Endodermal cell (in vitro differentiated cells): ENCODE results near the gene ROS1. TPM values are rescaled to one million over a fixed set of nuclear protein-coding genes. Genes with fewer than 3 reads are reported as not detected.

Experiments
- DNase-seq: peaks from one replicate; pipeline ENCODE4 v3.0.0-alpha.2; 2017
- H3K27ac ChIP-seq: 2 replicates; pipeline ENCODE4 v1.5.1; 2013; ENCODE audit warnings: mild to moderate bottlenecking, low read depth, low read length, moderate library complexity
- H3K27me3 ChIP-seq: 2 replicates; pipeline ENCODE4 v1.6.1; 2013; ENCODE audit warnings: mild to moderate bottlenecking, low read length, moderate library complexity; ENCODE audit not compliant: insufficient read depth, control insufficient read depth, poor library complexity, severe bottlenecking
- H3K36me3 ChIP-seq: 2 replicates; pipeline ENCODE4 v1.7.0; 2013; ENCODE audit warnings: mild to moderate bottlenecking, low read length, moderate library complexity; ENCODE audit not compliant: control insufficient read depth, insufficient read depth
- H3K4me1 ChIP-seq: one replicate; pipeline ENCODE4 v1.7.0; 2013; ENCODE audit warnings: low read length; ENCODE audit not compliant: control insufficient read depth, insufficient read depth
- H3K4me3 ChIP-seq: 2 replicates; pipeline ENCODE4 v1.5.1; 2013; ENCODE audit warnings: mild to moderate bottlenecking, low read length, moderate library complexity
- H3K9ac ChIP-seq: 2 replicates; pipeline ENCODE4 v1.6.1; 2013; ENCODE audit warnings: mild to moderate bottlenecking, low read length, moderate library complexity; ENCODE audit not compliant: poor library complexity, severe bottlenecking; ENCODE audit errors: extremely low read depth
- H3K9me3 ChIP-seq: 2 replicates; pipeline ENCODE4 v1.6.1; 2013; ENCODE audit warnings: mild to moderate bottlenecking, low read length, moderate library complexity; ENCODE audit not compliant: control insufficient read depth
- H3K27ac Mint-ChIP-seq: 2 replicates; pipeline ENCODE4 v1.8.0; 2020; ENCODE audit warnings: mixed read lengths
- H3K27me3 Mint-ChIP-seq: 2 replicates; pipeline ENCODE4 v1.8.0; 2021; ENCODE audit warnings: mild to moderate bottlenecking, mixed read lengths; ENCODE audit not compliant: insufficient read depth
- H3K36me3 Mint-ChIP-seq: 2 replicates; pipeline ENCODE4 v1.8.0; 2020; ENCODE audit warnings: low read depth, mixed read lengths
- H3K4me1 Mint-ChIP-seq: 2 replicates; pipeline ENCODE4 v1.8.0; 2020; ENCODE audit warnings: mixed read lengths
- H3K4me3 Mint-ChIP-seq: 2 replicates; pipeline ENCODE4 v1.8.0; 2020; ENCODE audit warnings: mild to moderate bottlenecking, moderate library complexity, mixed read lengths
- H3K9me3 Mint-ChIP-seq: 2 replicates; pipeline ENCODE4 v1.8.0; 2020; ENCODE audit warnings: mild to moderate bottlenecking, mixed read lengths
- WGBS, 2 experiments: methylation state at CpG; one replicate each; pipeline versions ENCODE4 v1.1.5 to v1.1.7; 2013; ENCODE audit warnings: missing lambda C conversion rate in 2 of 2, mixed read lengths in 1 of 2; ENCODE audit not compliant: insufficient coverage in 1 of 2, insufficient read length in 1 of 2; 5-methylcytosine and 5-hydroxymethylcytosine counted together
- total RNA-seq, 2 donors: library from RNA; stranded (reverse); fragmentation: NEBNext Ultra II Directional in 1 of 2; extraction: Animal tissue kit (Norgen Biotek cat#: 25700) in 1 of 2; gene quantifications; 2 replicates in 1 of 2; 3 replicates in 1 of 2; pipeline ENCODE4 v1.2.1, GENCODE V29; 2021
- TF ChIP-seq, protein P1 (sequence below): fragments of 200-600 bp; sonication (generic); conservative IDR thresholded peaks from 2 replicates; pipeline ENCODE4 v1.5.0; 2021; ENCODE audit warnings: antibody characterized with exemption, mild to moderate bottlenecking

ROS1 gene
- total RNA-seq, 2 donors from 2014 or later, result not detected

DNA sequence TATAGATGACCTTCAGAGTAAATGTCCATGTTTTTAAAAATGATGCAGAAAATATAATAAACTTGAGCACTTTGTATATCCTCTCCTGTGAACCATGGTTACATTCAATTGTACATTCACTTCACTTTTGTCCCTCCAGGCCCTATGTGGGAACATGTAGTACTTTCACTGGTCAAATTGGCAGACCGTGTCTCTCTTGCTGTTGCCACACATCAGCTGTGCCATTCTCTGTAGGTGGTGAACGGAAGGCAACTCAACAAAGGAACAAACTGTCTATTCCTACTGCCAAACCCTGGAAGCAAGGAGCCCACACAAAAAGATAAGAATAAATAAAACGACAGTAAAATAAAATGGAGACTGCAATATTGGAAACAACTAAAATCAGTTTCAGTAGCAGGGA, 2.0 kb downstream of the ROS1 start:
- Histone ChIP-seq H3K4me3 (no peak overlapping the region), H3K27me3 (no peaks in the 10 kb centered on the region), H3K9ac (no peak overlapping the region), H3K4me1 (no peaks in the 10 kb centered on the region), H3K9me3 (no peaks in the 10 kb centered on the region), H3K27ac (no peak overlapping the region), H3K36me3 (no peaks in the 10 kb centered on the region)
- H3K36me3 Mint-ChIP-seq, result no peaks in the 10 kb centered on the region
- H3K27me3 Mint-ChIP-seq, result peaks cover 4% of the 10 kb centered on the region
- TF ChIP-seq, protein P1, sequence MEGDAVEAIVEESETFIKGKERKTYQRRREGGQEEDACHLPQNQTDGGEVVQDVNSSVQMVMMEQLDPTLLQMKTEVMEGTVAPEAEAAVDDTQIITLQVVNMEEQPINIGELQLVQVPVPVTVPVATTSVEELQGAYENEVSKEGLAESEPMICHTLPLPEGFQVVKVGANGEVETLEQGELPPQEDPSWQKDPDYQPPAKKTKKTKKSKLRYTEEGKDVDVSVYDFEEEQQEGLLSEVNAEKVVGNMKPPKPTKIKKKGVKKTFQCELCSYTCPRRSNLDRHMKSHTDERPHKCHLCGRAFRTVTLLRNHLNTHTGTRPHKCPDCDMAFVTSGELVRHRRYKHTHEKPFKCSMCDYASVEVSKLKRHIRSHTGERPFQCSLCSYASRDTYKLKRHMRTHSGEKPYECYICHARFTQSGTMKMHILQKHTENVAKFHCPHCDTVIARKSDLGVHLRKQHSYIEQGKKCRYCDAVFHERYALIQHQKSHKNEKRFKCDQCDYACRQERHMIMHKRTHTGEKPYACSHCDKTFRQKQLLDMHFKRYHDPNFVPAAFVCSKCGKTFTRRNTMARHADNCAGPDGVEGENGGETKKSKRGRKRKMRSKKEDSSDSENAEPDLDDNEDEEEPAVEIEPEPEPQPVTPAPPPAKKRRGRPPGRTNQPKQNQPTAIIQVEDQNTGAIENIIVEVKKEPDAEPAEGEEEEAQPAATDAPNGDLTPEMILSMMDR, result no peak
- WGBS, 2 experiments, result 83 to 89% methylated on average over 2 to 3 of the region's 3 CpGs
- H3K9me3 Mint-ChIP-seq, result no peaks in the 10 kb centered on the region
- H3K4me3 Mint-ChIP-seq, result no peak overlapping the region
- no peaks in the 10 kb centered on the region for H3K4me1 Mint-ChIP-seq
- no peak overlapping the region for H3K27ac Mint-ChIP-seq
- no peak for DNase-seq

DNA sequence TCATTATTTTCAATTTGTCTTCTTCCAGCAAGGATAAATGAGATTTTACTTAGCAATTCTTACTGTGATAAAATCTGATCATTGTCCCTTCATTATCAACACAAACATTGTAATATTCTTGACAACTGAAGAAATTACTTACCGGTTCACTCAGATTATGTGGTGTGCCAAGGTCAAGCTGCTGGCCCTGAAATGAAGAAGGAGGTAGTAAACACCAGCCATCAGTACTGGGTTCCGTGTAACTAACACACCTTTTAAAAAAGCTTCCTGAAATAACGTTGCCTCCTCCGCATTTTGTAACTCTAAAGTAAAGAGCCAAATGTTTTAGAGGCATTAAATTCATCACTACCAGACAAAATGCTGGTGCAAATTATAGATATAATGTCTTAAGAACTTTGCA, 7.4 kb downstream of the ROS1 start:
- no peak overlapping the region for H3K9ac ChIP-seq
- Mint-ChIP-seq H3K27me3 (no peaks in the 10 kb centered on the region), H3K4me1 (no peaks in the 10 kb centered on the region), H3K9me3 (no peaks in the 10 kb centered on the region), H3K36me3 (no peaks in the 10 kb centered on the region), H3K4me3 (no peak overlapping the region), H3K27ac (no peak overlapping the region)
- H3K4me3 ChIP-seq, result no peak overlapping the region
- no peak for DNase-seq
- H3K36me3 ChIP-seq, result no peaks in the 10 kb centered on the region
- H3K27ac ChIP-seq, result no peak overlapping the region
- 86 to 90% methylated on average over 1 to 4 of the region's 4 CpGs for WGBS, 2 experiments
- no peaks in the 10 kb centered on the region for H3K27me3 ChIP-seq
- H3K4me1 ChIP-seq, result no peaks in the 10 kb centered on the region
- no peaks in the 10 kb centered on the region for H3K9me3 ChIP-seq
- TF ChIP-seq, protein P1, result no peak

DNA sequence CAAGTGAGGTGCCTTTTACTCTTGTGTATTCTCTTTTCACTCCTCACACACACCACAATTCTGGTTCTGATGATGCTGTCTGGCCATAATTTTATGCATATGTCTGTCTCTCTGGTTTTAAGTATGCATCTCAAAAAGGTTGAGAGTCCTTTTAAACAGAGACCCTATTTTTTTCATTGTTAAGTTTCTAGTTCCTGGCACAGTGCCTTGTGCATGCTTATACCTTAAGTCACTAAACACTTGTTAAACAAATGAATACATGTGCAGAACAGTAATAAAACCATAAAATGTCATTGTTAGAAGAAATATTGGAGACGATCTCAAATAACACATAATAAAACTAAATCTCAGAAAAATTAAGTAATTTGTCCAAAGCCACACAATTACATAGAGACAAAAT, 7.9 kb downstream of the ROS1 start:
- 94 to 100% methylated on average over 1 of the region's 1 CpG for WGBS, 2 experiments
- Mint-ChIP-seq H3K4me3 (no peak overlapping the region), H3K9me3 (no peaks in the 10 kb centered on the region), H3K27me3 (no peaks in the 10 kb centered on the region), H3K36me3 (no peaks in the 10 kb centered on the region), H3K4me1 (no peaks in the 10 kb centered on the region), H3K27ac (no peak overlapping the region)
- no peak overlapping the region for H3K27ac ChIP-seq
- no peak overlapping the region for H3K9ac ChIP-seq
- no peak for DNase-seq
- TF ChIP-seq, protein P1, result no peak
- H3K9me3 ChIP-seq, result no peaks in the 10 kb centered on the region
- no peak overlapping the region for H3K4me3 ChIP-seq
- no peaks in the 10 kb centered on the region for H3K4me1 ChIP-seq
- H3K36me3 ChIP-seq, result no peaks in the 10 kb centered on the region
- H3K27me3 ChIP-seq, result no peaks in the 10 kb centered on the region
